OCI-LY3 (cell line): ENCODE data around the gene EVX1.

Experiments
- CTCF ChIP-seq: fragments of 200-600, 300-600 bp; sonication (generic); IDR thresholded peaks from 2 replicates; pipeline ENCODE4 v1.5.1; 2014; ENCODE audit warnings: antibody characterized with exemption, low read length, low read depth
- EZH2phosphoT487 ChIP-seq: fragments of 200-600 bp; shearing (Covaris generic); IDR thresholded peaks from 2 replicates; pipeline ENCODE4 v1.6.1; 2018; ENCODE audit warnings: antibody characterized with exemption, mixed run types, low read depth

GRCh38 chr7:27260211-27260610, 17.6 kb downstream of the EVX1 start:
- TF ChIP-seq CTCF = no peak
- TF ChIP-seq EZH2phosphoT487 = no peak
